Osteocyte (in vitro differentiated cells): ENCODE results near the gene SLC35A1. TPM values are rescaled to one million over a fixed set of nuclear protein-coding genes. Genes with fewer than 3 reads are reported as not detected.
"Not testable (repeated sequence)": the region's sequence is repeated elsewhere in the genome, so short reads cannot be mapped to it uniquely, and the experiment has no call there.

Source experiments
- DNase-seq: peaks from one replicate; pipeline ENCODE4 v3.0.0; 2021; ENCODE audit warnings: mixed read lengths; ENCODE audit not compliant: unreplicated experiment; ENCODE audit errors: extremely low spot score
- H3K27ac Mint-ChIP-seq: one replicate; pipeline ENCODE4 v1.8.0; 2021; ENCODE audit warnings: mild to moderate bottlenecking, mixed read lengths; ENCODE audit not compliant: unreplicated experiment
- H3K27me3 Mint-ChIP-seq: one replicate; pipeline ENCODE4 v1.8.0; 2021; ENCODE audit warnings: mixed read lengths; ENCODE audit not compliant: unreplicated experiment
- H3K36me3 Mint-ChIP-seq: one replicate; pipeline ENCODE4 v1.8.0; 2021; ENCODE audit warnings: mixed read lengths; ENCODE audit not compliant: unreplicated experiment
- H3K4me1 Mint-ChIP-seq: one replicate; pipeline ENCODE4 v1.8.0; 2021; ENCODE audit warnings: mixed read lengths; ENCODE audit not compliant: unreplicated experiment
- H3K4me3 Mint-ChIP-seq: one replicate; pipeline ENCODE4 v1.8.0; 2021; ENCODE audit warnings: mild to moderate bottlenecking, moderate library complexity, mixed read lengths; ENCODE audit not compliant: unreplicated experiment
- H3K9me3 Mint-ChIP-seq: one replicate; pipeline ENCODE4 v1.8.0; 2021; ENCODE audit warnings: mixed read lengths; ENCODE audit not compliant: unreplicated experiment
- CTCF ChIP-seq: fragments of 200-600 bp; sonication (generic); IDR thresholded peaks from 2 replicates; pipeline ENCODE4 v1.5.0; 2021; ENCODE audit warnings: antibody characterized with exemption, mild to moderate bottlenecking, moderate library complexity
- total RNA-seq: library from RNA; stranded (reverse); gene quantifications from 2 replicates; pipeline ENCODE4 v1.2.1, GENCODE V29; 2021

Gene SLC35A1
- total RNA-seq, 1 donor from 2014 or later, result 17.2 TPM

DNA sequence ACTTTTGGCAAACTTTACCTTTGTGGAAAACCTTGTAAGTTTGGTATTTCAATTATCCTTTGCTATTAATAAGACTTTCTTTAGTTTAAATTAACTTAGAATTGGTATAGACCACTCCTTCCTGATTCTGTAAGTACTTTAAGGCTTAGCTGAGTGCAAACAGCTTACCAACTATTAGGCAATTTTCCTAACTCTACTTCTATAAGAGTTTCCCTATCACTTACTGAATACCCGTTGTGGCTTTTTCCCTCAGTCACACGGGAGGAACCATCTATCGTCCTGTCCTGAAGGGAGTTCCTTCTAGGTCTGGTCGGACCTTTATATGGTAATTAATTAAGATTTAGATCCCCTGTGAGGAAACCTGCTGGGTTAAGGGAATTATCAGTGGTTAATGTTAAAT lies 9.6 kb downstream of the SLC35A1 start:
- DNase-seq, result no peak
- TF ChIP-seq CTCF, result no peak
- Mint-ChIP-seq H3K4me1 (no peaks in the 10 kb centered on the region), H3K27ac (no peak overlapping the region), H3K27me3 (no peaks in the 10 kb centered on the region), H3K4me3 (no peak overlapping the region), H3K9me3 (no peaks in the 10 kb centered on the region), H3K36me3 (peaks cover 27% of the 10 kb centered on the region)

- Mint-ChIP-seq H3K4me3 (no peak overlapping the region), H3K4me1 (no peaks in the 10 kb centered on the region), H3K9me3 (no peaks in the 10 kb centered on the region), H3K36me3 (peaks cover 16% of the 10 kb centered on the region), H3K27me3 (no peaks in the 10 kb centered on the region), H3K27ac (no peak overlapping the region)
- DNase-seq, result no peak
- TF ChIP-seq CTCF, result peak; percentile 25
Measured at GRCh38 chr6:87483929-87484328, 11.2 kb downstream of the SLC35A1 start.

GRCh38 chr6:87484491-87484890 lies 11.7 kb downstream of the SLC35A1 start:
- H3K36me3 Mint-ChIP-seq, result peaks cover 16% of the 10 kb centered on the region
- no peak for TF ChIP-seq CTCF
- no peak for DNase-seq
- H3K4me1 Mint-ChIP-seq, result no peaks in the 10 kb centered on the region
- no peak overlapping the region for H3K27ac Mint-ChIP-seq
- H3K4me3 Mint-ChIP-seq, result no peak overlapping the region
- H3K27me3 Mint-ChIP-seq, result no peaks in the 10 kb centered on the region
- no peaks in the 10 kb centered on the region for H3K9me3 Mint-ChIP-seq

DNA sequence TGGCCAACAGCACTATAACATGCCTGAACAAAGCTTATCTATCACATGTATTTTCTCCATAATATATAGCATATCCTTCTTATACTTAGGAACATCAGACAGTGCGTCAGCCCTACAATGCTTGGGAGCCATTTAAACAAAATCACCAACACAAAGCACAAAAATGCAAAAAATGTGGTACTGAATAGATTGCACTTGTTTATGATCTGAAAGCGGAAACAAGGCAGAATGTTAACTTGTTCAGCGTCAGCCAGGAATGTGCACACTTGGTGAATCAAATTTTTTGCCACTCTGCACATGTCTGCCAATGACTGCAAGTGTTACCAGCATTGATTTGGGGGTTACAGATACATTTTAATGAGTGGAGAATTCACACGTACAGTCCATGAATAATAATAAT lies 14.8 kb downstream of the SLC35A1 start:
- Mint-ChIP-seq H3K36me3 (peaks cover 18% of the 10 kb centered on the region), H3K27ac (no peak overlapping the region), H3K4me1 (no peaks in the 10 kb centered on the region), H3K4me3 (no peak overlapping the region), H3K9me3 (no peaks in the 10 kb centered on the region), H3K27me3 (no peaks in the 10 kb centered on the region)
- DNase-seq, result no peak
- TF ChIP-seq CTCF, result no peak

DNA sequence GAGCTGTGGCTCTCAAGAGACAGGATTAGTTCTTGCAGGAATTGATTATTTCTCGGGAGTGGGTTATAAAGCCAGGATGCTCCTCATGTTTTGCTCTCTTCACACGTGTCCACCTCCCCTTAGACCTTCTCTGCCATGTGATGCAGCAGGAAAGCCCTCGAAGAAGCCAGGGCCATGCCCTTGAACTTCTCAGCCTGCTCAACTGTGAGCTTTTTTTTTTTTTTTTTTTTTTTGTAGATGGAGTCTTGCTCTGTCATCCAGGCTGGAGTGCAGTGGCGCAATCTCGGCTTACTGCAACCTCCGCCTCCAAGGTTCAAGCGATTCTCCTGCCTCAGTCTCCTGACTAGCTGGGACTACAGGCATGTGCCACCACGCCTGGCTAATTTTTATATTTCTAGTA lies 16.6 kb downstream of the SLC35A1 start:
- not testable (repeated sequence) for H3K4me1 Mint-ChIP-seq, H3K27ac Mint-ChIP-seq, H3K4me3 Mint-ChIP-seq

More for the DNA sequence above, 16.6 kb downstream of the SLC35A1 start:
- H3K9me3 Mint-ChIP-seq, DNase-seq, H3K27me3 Mint-ChIP-seq: not testable (repeated sequence)
- H3K36me3 Mint-ChIP-seq, result peaks cover 16% of the 10 kb centered on the region
